Breast epithelium (tissue), 4 donors: ENCODE data around the gene GPC6. TPM values are rescaled to one million over a fixed set of nuclear protein-coding genes. Genes with fewer than 3 reads are reported as not detected.

ENCODE experiments used
- DNase-seq, 2 donors: peaks; one replicate each; pipeline ENCODE4 v3.0.0-alpha.2; 2019; ENCODE audit warnings: low spot score in 2 of 2
- H3K27ac ChIP-seq, 2 donors: fragments of 200-600 bp; sonication (generic) in 1 of 2; one replicate each; pipeline ENCODE4 v1.5.1; 2016 to 2019; ENCODE audit warnings: mild to moderate bottlenecking in 1 of 2
- H3K27me3 ChIP-seq, 2 donors: fragments of 200-600 bp; sonication (generic) in 1 of 2; one replicate each; pipeline versions ENCODE4 v1.5.1 to v1.6.0; 2017 to 2019; ENCODE audit warnings: control low read depth in 1 of 2, mild to moderate bottlenecking in 1 of 2
- H3K36me3 ChIP-seq: fragments of 200-600 bp; one replicate; pipeline ENCODE4 v1.5.1; 2019
- H3K4me1 ChIP-seq, 2 donors: fragments of 200-600 bp; sonication (generic); one replicate each; pipeline ENCODE4 v1.5.1; 2016 to 2019; ENCODE audit warnings: control low read depth in 1 of 2
- H3K4me3 ChIP-seq, 3 donors: fragments of 200-600 bp; sonication (generic); 1 replicate in 2 of 3; 2 replicates in 1 of 3; pipeline ENCODE4 v1.5.1; 2016 to 2019; ENCODE audit warnings: mild to moderate bottlenecking in 3 of 3, moderate library complexity in 2 of 3
- H3K9me3 ChIP-seq, 2 donors: fragments of 200-600 bp; sonication (generic) in 1 of 2; one replicate each; pipeline ENCODE4 v1.5.1; 2016 to 2019; ENCODE audit warnings: control low read depth in 1 of 2
- POLR2A ChIP-seq: fragments of 450-650 bp; IDR thresholded peaks from one replicate; pipeline ENCODE4 v1.6.1; 2016; ENCODE audit warnings: antibody characterized with exemption, mild to moderate bottlenecking, moderate library complexity
- POLR2AphosphoS5 ChIP-seq, 3 donors: sonication (generic); formaldehyde crosslinking; IDR thresholded peaks; one replicate each; pipeline ENCODE4 v1.6.1; 2017; ENCODE audit warnings: antibody characterized with exemption in 3 of 3
- intact Hi-C: fragments of 100-400 bp; cut with DNase I; formaldehyde crosslinking; loops from one replicate; pipeline ENCODE4 v1.15.1; 2023; ENCODE audit warnings: low total_unique reads
- total RNA-seq, 3 donors: library from RNA; depleted of rRNA; stranded (reverse); fragments of >200 nt; gene quantifications; one replicate each; pipeline ENCODE4 v1.1.0, GENCODE V29; 2016
- TF ChIP-seq, protein P1 (sequence below), 3 donors: fragments of 450-650 bp; IDR thresholded peaks; one replicate each; pipeline ENCODE4 v1.5.1; 2016 to 2017; ENCODE audit warnings: antibody characterized with exemption in 3 of 3, mild to moderate bottlenecking in 3 of 3, moderate library complexity in 3 of 3

GPC6 gene
- total RNA-seq, 3 donors from 2014 or later, result 3.5 to 44.0 (median 4.9) TPM

GRCh38 chr13:93264876-93265275 is 38.3 kb downstream of the GPC6 start:
- Histone ChIP-seq H3K36me3 (no peaks in the 10 kb centered on the region), H3K4me1 (no peaks in the 10 kb centered on the region), H3K9me3 (peaks cover 0 to 2% of the 10 kb centered on the region in 2 donors), H3K4me3 (no peak overlapping the region), H3K27me3 (no peaks in the 10 kb centered on the region), H3K27ac (no peak overlapping the region)
- no peak for TF ChIP-seq POLR2A
- TF ChIP-seq POLR2AphosphoS5 (IDR thresholded peaks at IDR 0.05), result no peak
- TF ChIP-seq, protein P1, sequence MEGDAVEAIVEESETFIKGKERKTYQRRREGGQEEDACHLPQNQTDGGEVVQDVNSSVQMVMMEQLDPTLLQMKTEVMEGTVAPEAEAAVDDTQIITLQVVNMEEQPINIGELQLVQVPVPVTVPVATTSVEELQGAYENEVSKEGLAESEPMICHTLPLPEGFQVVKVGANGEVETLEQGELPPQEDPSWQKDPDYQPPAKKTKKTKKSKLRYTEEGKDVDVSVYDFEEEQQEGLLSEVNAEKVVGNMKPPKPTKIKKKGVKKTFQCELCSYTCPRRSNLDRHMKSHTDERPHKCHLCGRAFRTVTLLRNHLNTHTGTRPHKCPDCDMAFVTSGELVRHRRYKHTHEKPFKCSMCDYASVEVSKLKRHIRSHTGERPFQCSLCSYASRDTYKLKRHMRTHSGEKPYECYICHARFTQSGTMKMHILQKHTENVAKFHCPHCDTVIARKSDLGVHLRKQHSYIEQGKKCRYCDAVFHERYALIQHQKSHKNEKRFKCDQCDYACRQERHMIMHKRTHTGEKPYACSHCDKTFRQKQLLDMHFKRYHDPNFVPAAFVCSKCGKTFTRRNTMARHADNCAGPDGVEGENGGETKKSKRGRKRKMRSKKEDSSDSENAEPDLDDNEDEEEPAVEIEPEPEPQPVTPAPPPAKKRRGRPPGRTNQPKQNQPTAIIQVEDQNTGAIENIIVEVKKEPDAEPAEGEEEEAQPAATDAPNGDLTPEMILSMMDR (IDR thresholded peaks at IDR 0.05), result no peak
- intact Hi-C loops, result no loop called here
- no peak for DNase-seq

GRCh38 chr13:93265800-93266199 is 39.2 kb downstream of the GPC6 start:
- H3K4me1 ChIP-seq, result no peaks in the 10 kb centered on the region
- H3K9me3 ChIP-seq, result peaks cover 0 to 2% of the 10 kb centered on the region in 2 donors
- H3K36me3 ChIP-seq, result no peaks in the 10 kb centered on the region
- H3K27ac ChIP-seq, result no peak overlapping the region
- H3K27me3 ChIP-seq, result no peaks in the 10 kb centered on the region
- no peak for DNase-seq
- intact Hi-C loops, result no loop called here
- TF ChIP-seq POLR2AphosphoS5 (IDR thresholded peaks at IDR 0.05), result no peak
- no peak for TF ChIP-seq POLR2A
- H3K4me3 ChIP-seq, result no peak overlapping the region

DNA sequence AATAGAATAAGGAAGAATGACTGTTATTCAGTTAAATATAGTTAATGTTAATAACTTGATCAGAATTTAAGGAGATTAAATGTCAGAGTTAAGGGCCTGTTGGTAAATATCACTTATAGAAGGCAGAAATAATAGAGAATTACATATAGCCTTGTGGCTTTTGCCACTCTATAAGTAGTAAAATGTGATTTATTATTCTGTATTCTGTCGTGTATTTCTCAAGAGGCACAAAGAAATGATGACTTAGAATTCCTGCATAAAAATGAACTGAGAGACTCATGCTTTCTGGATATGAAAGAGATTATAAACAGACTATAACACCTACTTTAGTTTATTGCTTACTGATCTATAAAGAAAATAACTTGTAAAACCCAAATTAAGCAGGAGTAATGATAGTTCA is 40.1 kb downstream of the GPC6 start:
- Histone ChIP-seq H3K36me3 (no peaks in the 10 kb centered on the region), H3K27ac (no peak overlapping the region), H3K9me3 (peaks cover 0 to 2% of the 10 kb centered on the region in 2 donors), H3K4me1 (no peaks in the 10 kb centered on the region), H3K27me3 (no peaks in the 10 kb centered on the region), H3K4me3 (no peak overlapping the region)
- no peak for TF ChIP-seq POLR2AphosphoS5 (IDR thresholded peaks at IDR 0.05)
- TF ChIP-seq, protein P1 (IDR thresholded peaks at IDR 0.05), result no peak
- TF ChIP-seq POLR2A, result no peak
- no peak for DNase-seq
- intact Hi-C loops, result no loop called here

- no peaks in the 10 kb centered on the region for H3K36me3 ChIP-seq
- no peak for DNase-seq
- H3K27ac ChIP-seq, result no peak overlapping the region
- H3K4me1 ChIP-seq, result no peaks in the 10 kb centered on the region
- TF ChIP-seq POLR2A, result no peak
- TF ChIP-seq, protein P1 (IDR thresholded peaks at IDR 0.05), result no peak
- no peak overlapping the region for H3K4me3 ChIP-seq
- H3K27me3 ChIP-seq, result no peaks in the 10 kb centered on the region
- intact Hi-C loops, result no loop called here
- H3K9me3 ChIP-seq, result peaks cover 0 to under 1% of the 10 kb centered on the region in 2 donors
Observed at GRCh38 chr13:93268327-93269028, 41.9 kb downstream of the GPC6 start.

GRCh38 chr13:93270769-93271742 is 44.4 kb downstream of the GPC6 start:
- TF ChIP-seq, protein P1 (IDR thresholded peaks at IDR 0.05), result no peak
- TF ChIP-seq POLR2AphosphoS5 (IDR thresholded peaks at IDR 0.05), result no peak
- no peak for TF ChIP-seq POLR2A
- no peaks in the 10 kb centered on the region for H3K9me3 ChIP-seq
- H3K4me1 ChIP-seq, result no peaks in the 10 kb centered on the region
- H3K4me3 ChIP-seq, result no peak overlapping the region
- no peaks in the 10 kb centered on the region for H3K27me3 ChIP-seq
- H3K36me3 ChIP-seq, result no peaks in the 10 kb centered on the region
- DNase-seq, result no peak
- intact Hi-C loops, result no loop called here
- no peak overlapping the region for H3K27ac ChIP-seq
